ENCODE data around the gene LYVE1. TPM values are rescaled to one million over a fixed set of nuclear protein-coding genes. Genes with fewer than 3 reads are reported as not detected.

The LYVE1 gene
- total and polyA plus RNA-seq, 4 donors = 12.5 to 56.5 (median 31.3) TPM

DNA sequence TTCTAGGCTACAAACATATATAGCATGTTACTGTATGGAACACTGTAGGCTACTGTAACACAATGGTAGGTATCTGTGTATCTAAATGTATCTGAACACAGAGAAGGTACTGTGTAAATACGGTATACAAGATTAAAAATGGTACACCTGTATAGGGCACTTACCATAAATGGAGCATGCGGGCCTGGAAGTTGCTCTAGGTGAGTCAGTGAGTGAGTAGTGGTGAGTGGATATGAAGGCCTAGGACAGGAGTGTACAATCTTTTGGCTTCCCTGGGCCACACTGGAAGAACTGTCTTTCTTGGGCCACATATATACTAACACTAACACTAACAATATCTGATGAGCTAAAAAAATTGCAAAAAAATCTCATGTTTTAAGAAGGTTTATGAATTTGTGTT, 48.8 kb downstream of the LYVE1 start:
- H3K27me3 ChIP-seq (ENCODE audit: control insufficient read depth, insufficient read depth, low read length) = no peaks in the 10 kb centered on the region
- H3K4me3 ChIP-seq (ENCODE audit: low read depth, low read length) = no peak overlapping the region
- H3K4me1 ChIP-seq (ENCODE audit: control insufficient read depth, insufficient read depth, low read length) = no peaks in the 10 kb centered on the region
- WGBS (ENCODE audit: insufficient coverage) = 100% methylated on average over 2 of the region's 2 CpGs
- H3K27ac ChIP-seq (ENCODE audit: low read depth, low read length) = no peak overlapping the region
- H3K9me3 ChIP-seq (ENCODE audit: control insufficient read depth, insufficient read depth, low read length) = no peaks in the 10 kb centered on the region
- no peak for DNase-seq (ENCODE audit: low read depth in 4 of 6, low spot score in 6 of 6)
- peaks cover 4% of the 10 kb centered on the region for H3K36me3 ChIP-seq (ENCODE audit: control insufficient read depth, insufficient read depth, low read length)

DNA sequence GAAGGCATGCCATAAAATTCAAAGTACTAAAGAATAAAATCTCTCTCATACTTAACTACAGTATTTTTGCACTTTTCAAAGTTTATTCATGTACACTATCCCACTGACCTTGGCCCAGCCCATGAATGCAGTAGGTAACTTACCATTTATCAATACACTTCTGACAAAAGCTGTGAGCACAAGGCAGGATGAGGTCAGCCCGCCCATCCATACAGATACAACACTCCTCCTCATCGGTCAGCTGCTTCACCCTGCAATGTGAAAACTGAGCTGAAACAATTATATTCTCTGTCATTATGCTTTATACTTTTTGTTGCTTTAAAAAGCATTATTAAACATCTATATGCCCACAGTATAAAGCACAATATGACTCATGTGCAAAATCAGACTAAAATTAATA, 49.6 kb downstream of the LYVE1 start:
- H3K4me3 ChIP-seq (ENCODE audit: low read depth, low read length) = no peak overlapping the region
- H3K9me3 ChIP-seq (ENCODE audit: control insufficient read depth, insufficient read depth, low read length) = no peaks in the 10 kb centered on the region
- H3K27ac ChIP-seq (ENCODE audit: low read depth, low read length) = no peak overlapping the region
- H3K36me3 ChIP-seq (ENCODE audit: control insufficient read depth, insufficient read depth, low read length) = peaks cover under 1% of the 10 kb centered on the region
- H3K4me1 ChIP-seq (ENCODE audit: control insufficient read depth, insufficient read depth, low read length) = no peaks in the 10 kb centered on the region
- no peak for DNase-seq (ENCODE audit: low read depth in 4 of 6, low spot score in 6 of 6)
- WGBS (ENCODE audit: insufficient coverage) = 100% methylated on average over 1 of the region's 2 CpGs
- no peaks in the 10 kb centered on the region for H3K27me3 ChIP-seq (ENCODE audit: control insufficient read depth, insufficient read depth, low read length)

DNA sequence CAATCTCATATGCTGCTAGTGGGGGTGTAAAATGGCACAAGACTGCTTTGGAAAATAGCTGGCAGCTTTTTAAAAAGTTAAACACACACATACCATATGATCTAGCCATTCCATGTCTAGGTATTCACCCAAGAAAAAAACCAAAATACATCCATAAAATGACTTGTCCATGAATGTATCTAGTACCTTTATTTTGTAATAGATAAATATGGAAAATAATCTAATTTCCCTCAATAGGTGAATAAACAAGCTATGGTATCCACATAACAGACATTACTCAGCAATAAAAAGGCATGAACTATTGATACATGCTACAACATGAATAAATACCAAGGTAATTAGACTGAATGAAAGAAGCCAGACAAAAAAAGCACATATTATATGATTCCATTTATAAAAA, 50.3 kb downstream of the LYVE1 start:
- no peak overlapping the region for H3K4me3 ChIP-seq (ENCODE audit: low read depth, low read length)
- no peaks in the 10 kb centered on the region for H3K9me3 ChIP-seq (ENCODE audit: control insufficient read depth, insufficient read depth, low read length)
- DNase-seq (ENCODE audit: low read depth in 4 of 6, low spot score in 6 of 6) = no peak
- H3K4me1 ChIP-seq (ENCODE audit: control insufficient read depth, insufficient read depth, low read length) = no peaks in the 10 kb centered on the region
- H3K36me3 ChIP-seq (ENCODE audit: control insufficient read depth, insufficient read depth, low read length) = no peaks in the 10 kb centered on the region
- no peak overlapping the region for H3K27ac ChIP-seq (ENCODE audit: low read depth, low read length)
- H3K27me3 ChIP-seq (ENCODE audit: control insufficient read depth, insufficient read depth, low read length) = no peaks in the 10 kb centered on the region

DNA sequence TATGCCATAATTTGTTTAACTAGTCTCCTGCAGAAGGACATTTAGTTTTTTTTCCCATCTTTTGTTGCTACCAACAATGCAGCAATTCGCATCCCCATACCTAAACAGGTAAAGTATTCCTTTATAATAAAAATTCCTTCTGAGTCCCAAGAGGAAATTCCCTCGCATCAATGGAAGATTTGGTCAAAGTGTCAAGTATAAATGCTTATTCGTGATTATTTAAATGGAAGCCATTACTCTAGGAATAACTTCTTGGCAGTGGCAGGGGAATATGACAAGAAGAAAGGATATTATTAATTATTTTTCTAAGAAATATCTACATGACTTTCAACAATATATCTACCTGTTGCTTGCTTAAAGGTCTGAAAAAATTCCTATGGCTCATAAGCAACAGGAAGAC, 53.0 kb downstream of the LYVE1 start:
- no peak overlapping the region for H3K4me3 ChIP-seq (ENCODE audit: low read depth, low read length)
- WGBS (ENCODE audit: insufficient coverage) = no CpG with 5 or more reads among the region's 3 CpGs
- H3K36me3 ChIP-seq (ENCODE audit: control insufficient read depth, insufficient read depth, low read length) = no peaks in the 10 kb centered on the region
- H3K27ac ChIP-seq (ENCODE audit: low read depth, low read length) = no peak overlapping the region
- H3K4me1 ChIP-seq (ENCODE audit: control insufficient read depth, insufficient read depth, low read length) = no peaks in the 10 kb centered on the region
- H3K9me3 ChIP-seq (ENCODE audit: control insufficient read depth, insufficient read depth, low read length) = no peaks in the 10 kb centered on the region
- no peaks in the 10 kb centered on the region for H3K27me3 ChIP-seq (ENCODE audit: control insufficient read depth, insufficient read depth, low read length)
- no peak for DNase-seq (ENCODE audit: low read depth in 4 of 6, low spot score in 6 of 6)

DNA sequence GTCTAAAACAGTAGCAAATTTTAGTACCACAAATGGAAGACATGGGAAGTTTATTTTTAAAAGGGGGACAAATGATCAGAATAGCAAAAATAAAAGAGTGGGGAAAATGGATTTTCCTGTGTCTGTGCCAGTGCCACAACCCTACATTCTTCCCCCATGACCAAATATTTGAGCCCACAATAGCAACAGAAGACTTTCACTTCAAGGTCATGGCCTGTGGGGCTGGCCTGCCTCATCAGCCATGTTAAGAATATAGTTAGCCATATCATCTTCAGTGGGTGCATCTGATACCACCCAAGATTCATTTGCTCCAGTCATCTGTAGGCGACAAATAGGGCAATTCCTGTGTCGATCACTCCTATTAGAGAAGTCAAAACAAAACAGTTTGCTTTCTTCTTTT, 53.8 kb downstream of the LYVE1 start:
- Histone ChIP-seq H3K27me3 (ENCODE audit: control insufficient read depth, insufficient read depth, low read length) (no peaks in the 10 kb centered on the region), H3K27ac (ENCODE audit: low read depth, low read length) (no peak overlapping the region), H3K9me3 (ENCODE audit: control insufficient read depth, insufficient read depth, low read length) (no peaks in the 10 kb centered on the region), H3K4me1 (ENCODE audit: control insufficient read depth, insufficient read depth, low read length) (no peaks in the 10 kb centered on the region), H3K4me3 (ENCODE audit: low read depth, low read length) (no peak overlapping the region), H3K36me3 (ENCODE audit: control insufficient read depth, insufficient read depth, low read length) (no peaks in the 10 kb centered on the region)
- WGBS (ENCODE audit: insufficient coverage) = no CpG with 5 or more reads among the region's 2 CpGs
- DNase-seq (ENCODE audit: low read depth in 4 of 6, low spot score in 6 of 6) = no peak

DNA sequence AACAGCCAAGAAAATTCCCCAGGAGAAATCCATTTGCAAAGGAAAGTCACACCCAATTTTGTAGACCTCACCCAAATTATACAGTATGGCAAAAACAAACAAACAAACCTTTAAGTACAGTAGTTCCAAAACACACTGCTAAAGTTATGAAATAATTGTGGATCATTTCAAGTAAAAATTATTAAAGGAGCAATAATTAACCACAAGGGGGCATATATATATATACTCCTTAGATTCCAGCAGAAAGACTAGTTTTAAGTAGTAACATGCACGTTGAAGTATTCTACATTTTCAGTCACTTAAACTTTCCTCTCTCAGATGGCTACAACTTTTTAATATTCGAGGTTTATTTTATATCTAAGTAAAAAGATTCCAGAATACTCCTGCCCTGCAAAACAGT, 54.3 kb downstream of the LYVE1 start:
- no peak for DNase-seq (ENCODE audit: low read depth in 4 of 6, low spot score in 6 of 6)
- Histone ChIP-seq H3K27me3 (ENCODE audit: control insufficient read depth, insufficient read depth, low read length) (no peaks in the 10 kb centered on the region), H3K9me3 (ENCODE audit: control insufficient read depth, insufficient read depth, low read length) (no peaks in the 10 kb centered on the region), H3K27ac (ENCODE audit: low read depth, low read length) (no peak overlapping the region), H3K4me3 (ENCODE audit: low read depth, low read length) (no peak overlapping the region), H3K36me3 (ENCODE audit: control insufficient read depth, insufficient read depth, low read length) (no peaks in the 10 kb centered on the region), H3K4me1 (ENCODE audit: control insufficient read depth, insufficient read depth, low read length) (no peaks in the 10 kb centered on the region)
- WGBS (ENCODE audit: insufficient coverage) = no CpG with 5 or more reads among the region's 2 CpGs

DNA sequence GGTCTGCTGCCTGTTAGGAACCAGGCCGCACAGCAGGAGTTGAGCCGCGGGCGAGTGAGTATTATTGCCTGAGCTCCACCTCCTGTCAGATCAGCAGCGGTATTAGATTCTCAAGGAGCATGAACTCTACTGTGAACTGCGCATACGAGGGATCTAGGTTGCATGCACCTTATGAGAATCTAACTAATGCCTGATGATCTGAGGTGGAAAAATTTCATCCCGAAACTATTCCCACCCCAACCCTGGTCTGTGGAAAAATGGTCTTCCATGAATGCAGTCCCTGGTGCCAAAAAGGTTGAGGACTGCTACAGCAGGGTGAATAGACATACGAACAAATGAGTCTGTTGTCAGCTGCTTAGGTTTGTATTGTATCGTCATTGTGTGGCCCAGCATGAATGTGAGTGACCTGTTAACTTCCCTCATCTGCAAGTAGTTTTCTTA, 57.3 kb downstream of the LYVE1 start:
- H3K9me3 ChIP-seq (ENCODE audit: control insufficient read depth, insufficient read depth, low read length) = no peaks in the 10 kb centered on the region
- no peaks in the 10 kb centered on the region for H3K27me3 ChIP-seq (ENCODE audit: control insufficient read depth, insufficient read depth, low read length)
- H3K4me3 ChIP-seq (ENCODE audit: low read depth, low read length) = no peak overlapping the region
- no peaks in the 10 kb centered on the region for H3K36me3 ChIP-seq (ENCODE audit: control insufficient read depth, insufficient read depth, low read length)
- peak in 1 of 6 donors; percentile 37 for DNase-seq (ENCODE audit: low read depth in 4 of 6, low spot score in 6 of 6)
- no peaks in the 10 kb centered on the region for H3K4me1 ChIP-seq (ENCODE audit: control insufficient read depth, insufficient read depth, low read length)
- 35% methylated on average over 7 of the region's 10 CpGs for WGBS (ENCODE audit: insufficient coverage)
- H3K27ac ChIP-seq (ENCODE audit: low read depth, low read length) = no peak overlapping the region

Other genes starting within 250 kb of the LYVE1 start
- 10 to 100 TPM; 12.8 to 13.0 TPM for gene AMPD3, start 113.4 kb downstream of the LYVE1 start, total RNA-seq
- gene AMPD3, start 113.4 kb downstream of the LYVE1 start, polyA plus RNA-seq (ENCODE audit: insufficient read length in 2 of 2) = 10 to 100 TPM; 14.3 to 19.0 TPM
- gene RNF141, start 27.5 kb downstream of the LYVE1 start, total RNA-seq = 10 to 100 TPM; 51.6 to 91.2 TPM
- 10 to 100 TPM; 59.0 to 77.1 TPM for gene RNF141, start 27.5 kb downstream of the LYVE1 start, polyA plus RNA-seq (ENCODE audit: insufficient read length in 2 of 2)
- gene IRAG1, start 125.1 kb upstream of the LYVE1 start, total RNA-seq = 10 to 100 TPM in 1 of 2 donors, 1 to 10 TPM in 1; 5.2 to 13.8 TPM
- gene IRAG1, start 125.1 kb upstream of the LYVE1 start, polyA plus RNA-seq (ENCODE audit: insufficient read length in 2 of 2) = 1 to 10 TPM; 4.2 to 4.6 TPM
- gene CTR9, start 182.6 kb upstream of the LYVE1 start, total RNA-seq = 10 to 100 TPM; 33.1 to 34.5 TPM
- 10 to 100 TPM; 29.4 to 34.1 TPM for gene CTR9, start 182.6 kb upstream of the LYVE1 start, polyA plus RNA-seq (ENCODE audit: insufficient read length in 2 of 2)
- gene EIF4G2, start 240.3 kb upstream of the LYVE1 start, total RNA-seq = 1,000 to 10,000 TPM in 1 of 2 donors, 100 to 1,000 TPM in 1; 782 to 1,040 TPM
- 1,000 to 10,000 TPM in 1 of 2 donors, 100 to 1,000 TPM in 1; 917 to 1,101 TPM for gene EIF4G2, start 240.3 kb upstream of the LYVE1 start, polyA plus RNA-seq (ENCODE audit: insufficient read length in 2 of 2)